GM18507 (cell line): Measurements from ENCODE around the gene TTPAL.
A peak's percentile ranks its signal among the peaks of the same experiment; 100 is the strongest.

Experiments
- DNase-seq: peaks from one replicate; pipeline ENCODE4 v3.0.0; 2011; ENCODE audit warnings: low read depth; ENCODE audit not compliant: insufficient read length; ENCODE audit errors: extremely low spot score
- FAIRE-seq: peaks from 2 replicates; lab custom pipeline; 2011; peaks lifted over from hg19 to GRCh38; lab: Jason Lieb, UNC

The TTPAL gene

GRCh38 chr20:44475694-44476560 is at the start of gene TTPAL:
Gene TTPAL, plus strand, starts transcription at chr20:44475874. Its CDS starts 4,126 bp downstream, at chr20:44480000.
- DNase-seq (peak; percentile 91), FAIRE-seq (peak; percentile 85)

- DNase-seq: no peak
Observed at GRCh38 chr20:44425923-44426322, 49.8 kb upstream of the TTPAL start.

GRCh38 chr20:44426879-44427790 is 48.5 kb upstream of the TTPAL start:
- no peak for FAIRE-seq

More at GRCh38 chr20:44425923-44426322, 49.8 kb upstream of the TTPAL start:
- FAIRE-seq: no peak

GRCh38 chr20:44427804-44428173 is 47.9 kb upstream of the TTPAL start:
- DNase-seq (no peak), FAIRE-seq (no peak)

More at GRCh38 chr20:44426879-44427790, 48.5 kb upstream of the TTPAL start:
- DNase-seq: no peak

- no peak for DNase-seq
- FAIRE-seq: no peak
Observed at GRCh38 chr20:44428174-44429016, 47.3 kb upstream of the TTPAL start.

- FAIRE-seq (no peak), DNase-seq (no peak)
Observed at GRCh38 chr20:44429017-44429339, 46.7 kb upstream of the TTPAL start.

- FAIRE-seq: no peak
- DNase-seq: no peak
Observed at GRCh38 chr20:44429419-44430269, 46.0 kb upstream of the TTPAL start.

- no peak for FAIRE-seq
- no peak for DNase-seq
Observed at GRCh38 chr20:44430270-44431065, 45.2 kb upstream of the TTPAL start.

- DNase-seq: no peak
- no peak for FAIRE-seq
Observed at GRCh38 chr20:44431118-44431501, 44.6 kb upstream of the TTPAL start.

- FAIRE-seq (no peak), DNase-seq (no peak)
Observed at GRCh38 chr20:44431502-44432234, 44.0 kb upstream of the TTPAL start.

GRCh38 chr20:44432618-44433577 is 42.8 kb upstream of the TTPAL start:
- DNase-seq: no peak

GRCh38 chr20:44433751-44434538 is 41.7 kb upstream of the TTPAL start:
- DNase-seq: no peak
- FAIRE-seq: no peak

More at GRCh38 chr20:44432618-44433577, 42.8 kb upstream of the TTPAL start:
- no peak for FAIRE-seq

GRCh38 chr20:44435630-44436335 is 39.9 kb upstream of the TTPAL start:
- FAIRE-seq: no peak
- no peak for DNase-seq

GRCh38 chr20:44436393-44436792 is 39.3 kb upstream of the TTPAL start:
- FAIRE-seq (no peak), DNase-seq (no peak)

- FAIRE-seq: no peak
- DNase-seq: no peak
Observed at GRCh38 chr20:44437497-44437896, 38.2 kb upstream of the TTPAL start.
